HG03521 (cell line): Measurements from ENCODE around the gene DYNC1I1.

Experiments used
- ATAC-seq: cut with Tn5 transposase; IDR thresholded peaks from one replicate; pipeline ENCODE4 v1.9.1; 2021; ENCODE audit warnings: mild to moderate bottlenecking, moderate library complexity; ENCODE audit not compliant: unreplicated experiment

DYNC1I1 gene

DNA sequence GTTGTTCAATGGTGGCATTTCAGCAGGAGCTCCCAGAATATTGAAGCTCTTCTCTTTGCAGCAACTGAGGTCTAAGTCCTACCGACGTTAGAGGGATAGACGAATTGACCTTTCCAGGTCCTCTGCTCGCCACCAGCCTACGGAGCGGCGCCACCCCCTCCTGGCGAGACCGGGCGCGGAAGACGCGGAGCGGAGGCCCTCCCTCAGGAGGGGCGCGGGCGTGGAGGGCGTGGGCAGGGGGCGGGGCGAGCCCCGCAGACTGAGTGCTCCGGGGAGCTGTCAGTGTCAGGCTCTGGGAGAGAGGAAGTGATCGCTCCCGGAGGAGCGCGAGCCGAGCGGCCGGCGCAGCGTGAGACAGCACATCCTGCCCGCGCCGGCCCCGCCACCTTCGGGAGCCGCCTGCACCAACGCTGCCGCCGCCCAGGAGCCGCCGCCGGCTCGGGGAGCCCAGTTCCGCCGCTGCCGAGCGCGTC lies at the start of gene DYNC1I1:
Gene DYNC1I1, plus strand, starts transcription at position 257 of the 473 bp plus-strand sequence. CDS start 32,176 bp downstream, outside the sequence.
- ATAC-seq = peak; percentile 85

DNA sequence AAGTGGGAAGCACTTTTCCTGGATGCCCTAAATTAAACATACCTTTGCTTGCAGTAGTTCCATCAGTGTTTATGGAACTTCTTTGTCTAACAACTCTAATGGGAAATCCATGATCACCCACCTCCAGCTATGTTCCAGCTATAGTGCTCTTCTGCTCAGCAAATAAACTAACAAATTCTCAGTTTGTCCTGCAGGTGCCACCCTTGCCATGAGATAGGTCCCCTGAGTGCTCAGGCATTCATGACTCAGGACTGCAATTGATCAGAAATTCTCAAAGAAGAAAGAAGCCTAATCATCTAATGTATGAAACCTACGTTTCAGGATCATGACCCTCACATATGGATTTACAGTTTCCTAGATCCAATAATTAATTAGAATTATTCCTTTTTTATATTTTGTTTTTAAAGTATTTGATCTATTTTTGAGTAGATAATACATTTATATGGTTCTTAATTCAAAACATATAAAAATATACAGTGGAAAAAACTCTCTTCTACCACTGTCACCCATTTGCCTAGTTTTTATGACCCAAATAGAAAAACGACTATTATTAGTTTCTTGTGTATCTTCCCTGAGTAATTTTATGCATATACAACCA lies 48.7 kb upstream of the DYNC1I1 start:
- ATAC-seq = no peak

DNA sequence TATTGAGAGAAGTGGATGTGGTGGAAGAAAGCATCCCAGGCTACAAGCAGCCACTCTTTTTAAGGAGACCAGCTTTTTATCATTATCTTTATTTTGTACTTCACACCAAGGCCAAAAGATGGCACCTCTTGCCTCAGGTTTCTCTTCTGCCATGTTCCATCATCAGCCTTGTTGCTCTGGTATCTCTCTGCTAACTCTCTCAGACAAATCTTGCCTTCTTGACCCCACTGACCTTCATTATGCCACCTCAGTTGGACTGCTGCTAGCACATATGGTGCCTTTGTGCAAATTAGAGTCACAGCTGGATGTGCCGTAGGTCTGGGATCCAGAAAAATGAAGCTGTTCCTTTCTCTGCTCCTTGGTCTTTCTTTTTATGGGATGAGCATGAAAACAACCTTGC lies 47.1 kb upstream of the DYNC1I1 start:
- ATAC-seq = no peak

DNA sequence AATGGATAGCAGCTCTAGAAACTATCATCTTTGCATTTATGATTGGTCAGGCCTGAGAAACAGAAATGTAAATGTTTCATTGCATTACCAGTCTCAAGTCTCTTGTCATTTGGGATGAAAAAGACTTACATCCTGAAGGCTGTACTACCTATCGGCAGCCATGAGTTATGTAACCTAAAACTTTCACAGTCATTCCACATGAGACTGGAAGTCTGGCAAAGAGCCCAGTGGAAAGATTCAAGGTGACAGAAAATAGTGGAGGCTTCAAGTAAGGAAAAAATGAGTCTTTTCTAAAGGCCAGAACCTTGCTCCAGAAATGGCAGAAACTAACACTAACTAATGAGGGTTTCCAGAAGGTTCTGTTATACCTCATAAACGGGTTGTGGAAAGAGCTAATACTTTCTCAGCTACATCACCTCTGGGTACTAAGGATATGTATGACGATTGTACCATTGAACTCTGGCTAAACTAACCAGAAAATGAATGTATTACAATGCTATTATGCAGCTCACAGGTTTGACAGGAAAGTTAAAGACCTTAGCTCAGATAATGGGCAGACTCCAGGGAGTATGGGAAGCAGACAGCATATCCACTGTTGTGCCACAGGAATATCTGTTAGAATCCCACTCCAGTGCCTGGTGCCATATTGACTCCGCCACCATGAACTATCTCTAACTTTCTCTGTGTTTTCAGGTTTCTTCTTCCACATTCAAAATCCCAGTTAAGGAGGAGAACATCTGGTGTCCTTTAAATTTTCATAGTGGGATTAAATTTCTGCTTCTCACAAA lies 41.7 kb upstream of the DYNC1I1 start:
- no peak for ATAC-seq

DNA sequence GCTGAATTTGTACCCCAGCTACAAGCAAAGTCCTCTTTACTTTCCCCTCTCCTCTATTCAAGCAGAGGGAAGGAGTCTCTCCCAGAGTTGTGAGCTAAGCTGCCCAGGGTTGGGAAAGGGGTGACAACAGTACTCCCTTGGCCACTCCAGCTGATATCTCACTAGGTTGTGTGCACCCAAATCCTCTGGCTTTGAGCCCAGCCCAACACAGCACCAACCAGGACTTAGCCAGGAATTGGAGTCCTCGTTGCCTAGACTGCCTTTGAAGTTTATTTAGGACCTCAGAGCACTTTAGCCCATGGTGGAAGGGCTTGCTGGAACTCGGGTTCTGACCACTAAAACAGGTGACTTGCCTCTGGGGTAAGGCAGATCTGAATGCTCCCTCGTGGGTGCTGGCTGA lies 35.7 kb upstream of the DYNC1I1 start:
- no peak for ATAC-seq

DNA sequence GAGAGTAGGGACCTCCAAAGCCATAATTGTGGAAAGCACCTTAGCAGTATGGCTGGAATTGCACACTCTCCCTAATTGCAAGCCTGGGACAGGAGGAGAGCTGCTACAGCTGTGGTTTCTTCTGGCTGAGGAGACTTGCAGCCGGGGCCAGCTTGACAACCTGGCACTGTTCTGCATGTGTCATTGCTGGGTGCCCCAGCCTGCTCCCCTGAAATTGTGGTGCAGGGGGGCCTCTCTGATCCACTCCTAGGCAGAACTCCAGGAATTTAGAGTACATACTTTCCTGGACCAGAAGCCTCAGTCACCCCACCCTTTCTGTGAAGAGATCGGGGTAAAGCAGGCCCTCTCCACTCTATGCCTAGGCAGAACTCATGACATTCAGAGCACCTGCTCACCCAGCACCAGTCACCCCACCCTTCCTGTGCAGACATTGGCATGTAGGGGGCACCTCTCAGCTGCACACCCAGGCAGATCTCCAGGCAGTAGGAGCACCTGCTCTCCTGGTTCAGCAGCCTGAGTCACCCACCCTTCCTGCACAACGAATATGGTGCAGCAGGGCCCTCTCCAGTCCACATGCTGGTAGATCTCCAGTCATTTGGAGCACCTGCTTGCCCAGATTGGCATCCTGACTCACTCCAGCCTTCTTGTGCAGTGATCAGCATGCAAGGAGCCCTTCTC lies 34.4 kb upstream of the DYNC1I1 start:
- no peak for ATAC-seq

DNA sequence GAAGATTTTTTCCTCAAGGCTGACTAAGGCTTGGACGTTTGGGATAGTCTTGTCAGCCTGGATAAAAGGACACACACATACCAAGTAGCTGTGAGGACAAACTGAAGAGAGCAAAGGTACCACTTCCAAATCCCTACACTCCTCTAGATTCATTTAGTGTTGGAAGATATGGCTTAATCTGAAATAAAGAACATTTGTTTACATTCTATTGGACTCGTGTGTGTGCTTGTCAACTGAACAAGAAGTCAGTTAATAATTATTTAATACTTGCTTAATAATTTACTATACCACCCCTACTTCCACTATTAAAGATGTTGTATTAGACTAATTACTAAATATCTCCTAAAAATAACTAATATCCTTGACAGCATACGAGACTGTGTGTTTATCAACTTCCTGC lies 23.3 kb upstream of the DYNC1I1 start:
- no peak for ATAC-seq

DNA sequence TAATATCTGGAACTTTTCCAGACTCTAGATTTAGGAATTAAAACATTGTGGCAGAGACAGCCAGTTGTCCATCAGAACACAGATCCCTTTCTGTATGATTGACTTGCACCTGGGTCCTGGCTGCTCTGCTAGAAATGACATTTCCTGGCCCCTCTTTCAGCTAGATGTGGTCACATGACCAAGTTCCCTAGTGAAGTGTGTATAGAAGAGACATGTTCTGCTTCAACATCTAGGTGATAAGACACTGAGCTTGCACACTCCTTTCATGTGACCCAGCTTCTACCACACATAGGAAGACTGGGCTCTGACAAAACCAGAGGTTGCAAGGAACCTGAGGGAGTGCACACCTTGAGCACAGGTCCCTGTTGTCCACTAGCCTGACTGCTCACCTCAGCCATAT lies 22.8 kb upstream of the DYNC1I1 start:
- ATAC-seq = no peak

DNA sequence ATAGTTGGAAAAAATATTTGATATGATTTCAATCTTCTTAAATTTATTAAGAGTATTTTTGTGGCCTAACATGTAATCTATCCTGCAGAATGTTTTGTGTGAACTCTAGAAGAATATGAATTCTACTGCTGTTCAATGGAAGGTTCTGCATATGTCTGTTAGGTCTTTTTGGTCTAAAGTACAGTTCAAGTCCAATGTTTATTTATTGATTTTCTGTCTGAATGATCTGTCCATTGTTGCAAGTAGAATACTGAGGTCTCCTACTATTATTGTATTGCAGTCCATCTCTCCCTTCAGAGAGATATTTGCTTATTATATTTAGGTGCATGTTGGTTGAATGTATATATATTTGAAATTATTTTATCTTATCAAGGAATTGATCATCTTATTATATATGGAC lies 18.9 kb upstream of the DYNC1I1 start:
- no peak for ATAC-seq

DNA sequence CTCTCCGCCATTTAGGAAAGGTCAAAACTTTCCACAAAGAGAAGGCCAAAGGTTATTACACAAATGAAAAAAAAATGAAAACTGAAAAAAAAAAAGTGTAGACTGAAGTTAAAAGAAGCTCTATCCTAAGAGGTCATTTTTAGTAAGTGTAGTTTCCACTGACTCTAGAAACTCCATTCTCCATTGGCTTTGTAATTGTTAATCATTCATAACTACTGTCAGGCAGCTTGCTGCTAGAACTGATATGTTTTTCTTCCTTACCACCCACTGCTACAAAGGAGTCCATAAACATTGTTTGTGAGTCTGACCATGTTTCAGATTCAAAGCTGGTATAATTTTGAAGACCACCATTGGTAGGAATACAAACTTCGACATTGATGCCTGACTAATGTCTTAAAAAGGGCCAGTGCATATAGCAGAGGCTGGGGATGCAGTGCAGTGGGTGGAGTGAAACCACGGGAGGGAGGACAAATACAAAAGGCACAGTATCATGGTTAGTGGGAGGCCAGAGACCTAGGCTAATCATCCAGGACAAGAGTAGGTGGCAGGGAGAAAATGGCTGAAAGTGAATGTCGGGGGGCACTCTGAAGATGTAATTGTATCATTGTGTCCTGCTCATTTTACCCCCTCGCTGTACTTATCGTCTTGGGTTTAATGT lies 16.9 kb upstream of the DYNC1I1 start:
- no peak for ATAC-seq

DNA sequence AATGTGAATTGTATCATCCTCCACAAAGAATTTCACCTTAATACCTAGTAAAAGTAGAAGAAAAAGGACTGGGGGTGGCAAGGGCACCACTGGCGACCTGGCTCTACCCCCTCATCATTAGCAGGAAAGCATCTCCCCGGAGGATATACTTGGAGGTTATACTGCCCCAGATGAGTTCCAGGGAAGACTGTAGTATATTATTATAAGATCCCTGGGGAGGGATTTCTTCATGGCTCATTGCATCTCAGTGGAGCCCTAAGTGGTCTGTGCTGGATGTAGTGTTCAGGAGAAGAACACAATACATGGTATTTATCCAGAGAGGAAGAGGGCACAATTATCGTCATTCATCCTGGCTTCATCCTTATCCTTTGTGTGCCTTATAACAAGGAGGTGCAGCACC lies 14.2 kb upstream of the DYNC1I1 start:
- ATAC-seq = no peak

DNA sequence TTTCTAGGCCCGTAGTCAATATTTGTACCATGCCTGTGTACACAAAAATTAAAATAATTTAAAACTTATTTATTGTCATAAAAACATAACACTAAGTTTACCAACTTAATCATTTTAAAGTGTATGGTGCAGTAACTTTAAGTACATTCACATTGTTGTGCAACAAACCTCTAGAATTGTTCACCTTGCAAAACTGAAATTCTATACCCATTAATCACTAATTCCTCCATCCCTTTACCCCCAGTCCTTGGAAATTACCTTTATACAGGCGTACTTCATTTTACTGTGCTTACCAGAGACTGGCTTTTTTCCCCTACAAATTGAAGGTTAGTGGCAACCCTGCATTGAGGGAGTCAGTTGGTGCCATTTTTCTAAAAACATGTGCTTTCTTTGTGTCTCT lies 6.3 kb upstream of the DYNC1I1 start:
- no peak for ATAC-seq

DNA sequence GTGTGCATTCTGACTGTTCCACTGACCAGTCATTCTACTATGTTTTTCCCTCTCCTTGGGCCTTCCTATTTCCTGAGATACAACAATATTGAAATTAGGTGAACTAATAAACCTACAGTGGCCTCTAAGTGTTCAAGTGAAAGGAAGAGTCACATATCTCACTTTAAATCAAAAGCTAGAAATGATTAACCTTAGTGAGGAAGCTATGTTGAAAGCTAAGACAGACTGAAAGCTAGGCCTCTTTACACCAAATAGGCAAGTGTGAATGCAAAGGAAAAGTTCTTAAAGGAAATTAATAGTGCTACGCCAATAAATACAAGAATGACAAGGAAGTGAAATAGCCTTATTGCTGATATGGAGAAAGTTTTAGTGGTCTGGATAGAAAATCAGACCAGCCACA lies 5.7 kb upstream of the DYNC1I1 start:
- ATAC-seq = no peak

DNA sequence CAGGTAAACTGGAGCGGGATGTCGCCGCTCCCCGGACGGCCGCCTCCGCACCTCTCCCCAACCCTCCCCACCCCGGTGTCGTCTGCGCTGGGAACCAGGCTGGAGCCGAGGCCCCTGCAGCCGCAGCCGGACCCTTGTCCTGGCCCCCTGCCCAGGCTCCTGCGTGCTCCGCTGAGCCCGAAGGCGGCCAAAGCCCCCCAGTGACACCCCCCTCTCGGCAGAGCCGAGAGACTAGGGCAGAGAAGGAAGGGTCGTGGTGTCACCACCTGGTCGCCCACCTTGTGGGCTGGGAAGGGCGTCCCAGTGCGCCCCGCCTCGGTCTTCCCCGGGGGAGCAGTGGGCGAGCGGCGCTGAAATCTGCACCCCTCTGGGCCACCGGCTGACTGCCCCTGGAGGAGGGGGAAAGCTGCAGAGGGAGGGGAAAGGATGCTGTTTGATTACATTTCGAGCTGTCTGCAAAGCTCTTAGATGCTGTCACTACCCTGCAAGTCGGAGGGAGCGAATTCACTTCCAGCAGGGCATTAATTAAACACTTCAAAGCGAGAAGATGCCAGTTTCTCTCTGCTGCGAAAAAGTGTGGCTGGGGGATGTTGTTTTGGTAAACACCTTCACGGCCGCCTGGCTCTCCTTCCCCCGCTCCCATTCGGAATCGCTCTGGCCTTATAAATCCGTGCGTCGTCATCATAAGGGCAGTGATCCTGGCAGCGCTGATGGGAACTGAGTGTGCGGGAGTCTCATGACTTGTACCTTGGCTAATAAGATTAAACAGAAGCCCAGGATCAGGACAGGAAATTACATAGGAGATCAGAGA lies 622 bp downstream of the DYNC1I1 start:
- no peak for ATAC-seq

DNA sequence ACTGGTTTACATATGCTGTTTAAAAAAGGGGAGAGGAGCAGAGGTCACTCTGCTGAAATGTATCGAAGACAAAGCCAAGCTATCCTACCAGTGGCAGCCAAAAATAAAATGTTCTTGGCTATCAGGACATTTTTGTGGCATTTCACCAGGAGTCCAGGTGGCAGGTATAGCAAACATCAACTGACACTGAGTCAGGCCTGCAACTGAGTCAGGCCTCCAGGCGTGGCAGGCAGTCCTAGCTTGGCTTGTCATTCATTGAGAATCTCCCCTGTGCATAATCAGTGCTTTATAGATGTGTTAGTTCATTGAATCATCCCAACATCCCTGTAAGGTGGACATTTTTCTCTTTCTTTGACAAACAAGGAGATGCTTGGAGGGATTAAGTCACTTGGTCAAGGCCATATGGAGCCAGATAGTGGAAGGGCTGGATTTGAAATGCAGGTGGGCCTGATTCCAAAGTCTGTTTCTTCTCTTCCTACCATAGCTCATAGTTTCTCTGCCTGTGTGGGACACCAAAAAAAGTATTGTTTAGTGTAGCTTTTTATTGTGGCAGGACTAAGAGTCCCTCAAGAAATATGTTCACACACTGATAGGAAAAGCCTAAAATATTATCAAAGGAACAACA lies 4.3 kb downstream of the DYNC1I1 start:
- ATAC-seq = no peak

DNA sequence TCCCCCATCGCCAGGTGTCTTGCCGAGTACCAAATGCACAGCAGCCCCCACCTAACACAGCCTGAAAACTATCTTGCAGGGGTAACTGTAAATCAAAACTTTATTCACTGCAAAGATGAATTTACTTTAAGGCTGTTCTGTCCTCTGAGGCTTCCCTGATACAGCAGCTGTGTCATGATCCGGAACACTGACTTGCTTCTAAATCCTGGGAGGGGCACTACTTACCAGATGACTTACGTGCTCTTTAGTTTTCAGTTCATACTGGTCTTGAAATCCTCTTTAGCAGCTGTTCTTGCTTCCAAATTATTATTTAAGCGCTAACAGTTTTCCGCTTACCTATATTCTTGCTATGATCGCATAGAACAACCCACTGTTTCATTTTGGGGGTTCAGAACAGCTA lies 4.9 kb downstream of the DYNC1I1 start:
- ATAC-seq = no peak

DNA sequence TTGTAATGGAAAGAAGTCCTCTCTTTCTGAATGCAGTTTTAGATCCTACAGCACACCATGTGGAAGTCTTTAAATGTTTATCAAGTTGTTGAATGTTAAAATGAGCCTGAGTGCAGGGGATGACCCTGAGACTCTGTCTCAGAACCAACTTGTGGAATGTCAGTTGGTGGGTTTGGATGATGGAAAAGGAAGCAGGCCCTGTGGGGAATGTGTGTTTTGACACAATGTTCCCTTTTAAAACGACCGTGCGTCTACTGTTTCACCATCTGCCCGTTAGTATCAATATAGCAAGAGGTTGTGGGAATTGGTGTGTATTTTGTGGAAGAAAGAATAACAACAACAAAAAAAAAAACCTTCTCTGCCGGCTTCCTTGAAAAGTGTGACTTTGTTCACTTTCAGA lies 8.3 kb downstream of the DYNC1I1 start:
- ATAC-seq = no peak

DNA sequence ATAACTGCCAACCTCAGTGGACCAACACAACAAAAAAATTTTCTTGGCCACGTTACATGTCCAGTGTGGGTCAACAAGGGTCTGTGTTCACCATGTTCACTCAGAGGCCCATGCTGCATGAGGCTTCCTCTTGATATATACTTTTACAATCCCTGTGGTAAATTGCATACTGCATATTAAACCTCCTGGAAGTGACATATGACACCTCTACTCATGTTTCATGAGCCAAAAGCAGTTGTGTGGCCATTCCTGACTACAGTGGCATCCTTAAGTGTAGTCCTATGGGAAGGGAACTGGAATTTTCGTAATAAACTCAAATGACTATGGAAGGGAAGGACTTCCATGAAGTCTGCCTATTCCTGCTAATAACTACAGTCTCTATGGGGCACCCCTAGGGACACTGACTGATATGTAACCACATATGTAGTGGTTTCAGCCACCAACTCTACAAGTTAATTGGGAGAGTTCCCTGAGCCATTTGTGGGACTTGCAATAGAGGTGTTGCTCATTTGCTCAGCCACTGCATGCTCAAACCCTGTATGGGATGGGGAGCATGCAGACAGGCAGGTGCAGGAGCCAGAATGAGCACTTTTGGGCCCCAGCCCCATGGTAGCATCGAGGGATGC lies 9.7 kb downstream of the DYNC1I1 start:
- ATAC-seq = no peak

DNA sequence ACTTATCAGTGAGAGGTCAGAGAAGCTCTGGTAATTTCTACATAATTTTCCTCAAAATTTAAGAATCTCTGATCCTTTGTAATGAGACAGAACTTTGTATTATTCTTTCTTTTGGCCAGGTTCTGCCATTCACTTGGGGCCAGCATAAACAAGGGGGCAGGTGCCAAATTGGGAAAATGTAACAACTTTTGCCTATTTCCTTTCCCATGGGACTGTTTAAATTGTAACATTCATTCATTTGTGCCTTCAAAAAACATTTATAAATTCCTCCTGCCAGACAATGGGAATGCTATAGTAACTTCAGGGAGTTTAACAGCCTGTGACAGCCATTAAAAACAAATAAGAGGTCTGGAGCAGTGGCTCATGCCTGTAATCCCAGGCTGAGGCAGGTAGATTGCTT lies 12.4 kb downstream of the DYNC1I1 start:
- ATAC-seq = no peak

DNA sequence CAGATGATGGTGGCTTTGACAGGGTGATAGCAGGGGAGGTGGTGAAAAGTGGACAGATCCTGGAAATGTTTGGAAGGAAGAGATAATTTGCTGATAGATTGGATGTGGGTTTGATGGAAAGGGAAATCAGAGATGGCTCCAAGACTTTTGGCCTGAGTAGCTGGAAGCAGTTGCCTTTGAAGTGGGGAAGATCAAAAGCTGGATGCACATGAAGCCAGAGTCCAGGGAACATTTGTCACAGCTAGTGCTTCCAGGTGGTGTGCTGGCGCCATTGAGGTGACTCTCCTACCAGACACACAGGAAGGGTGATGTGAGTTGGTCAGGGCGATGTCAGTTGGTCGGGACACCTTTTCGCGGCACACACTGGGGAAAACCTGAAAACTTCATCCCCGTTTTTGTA lies 15.9 kb downstream of the DYNC1I1 start:
- no peak for ATAC-seq
